Activated CD4-positive, alpha-beta T cell treated with anti-CD3 and anti-CD28 coated beads, Interleukin-2, Interleukin-4, amounts not matched to agents 100 ng/mL and 50 ng/mL, durations not matched to agents 16 hours and 8 hours (primary cell): ENCODE results near the gene MICU1.
"Not testable (repeated sequence)": the region's sequence is repeated elsewhere in the genome, so short reads cannot be mapped to it uniquely, and the experiment has no call there.

ENCODE experiments used
- DNase-seq: peaks from one replicate; pipeline ENCODE4 v3.0.0-alpha.2; 2020; ENCODE audit warnings: low spot score

The MICU1 gene

DNA sequence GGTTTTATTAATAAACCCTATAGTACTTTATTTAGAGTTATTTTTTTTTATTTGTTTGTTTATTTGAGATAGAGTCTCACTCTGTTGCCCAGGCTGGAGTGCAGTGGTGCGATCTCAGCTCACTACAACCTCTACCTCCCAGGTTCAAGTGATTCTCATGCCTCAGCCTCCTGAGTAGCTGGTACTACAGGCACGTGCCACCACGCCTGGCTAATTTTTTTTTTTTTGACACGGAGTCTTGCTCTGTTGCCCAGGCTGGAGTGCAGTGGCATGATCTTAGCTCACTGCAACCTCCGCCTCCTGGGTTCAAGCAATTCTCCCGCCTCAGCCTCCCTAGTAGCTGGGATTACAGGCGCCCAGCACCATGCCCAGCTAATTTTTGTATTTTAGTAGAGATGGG lies 279.8 kb downstream of the MICU1 start:
- DNase-seq: not testable (repeated sequence)

DNA sequence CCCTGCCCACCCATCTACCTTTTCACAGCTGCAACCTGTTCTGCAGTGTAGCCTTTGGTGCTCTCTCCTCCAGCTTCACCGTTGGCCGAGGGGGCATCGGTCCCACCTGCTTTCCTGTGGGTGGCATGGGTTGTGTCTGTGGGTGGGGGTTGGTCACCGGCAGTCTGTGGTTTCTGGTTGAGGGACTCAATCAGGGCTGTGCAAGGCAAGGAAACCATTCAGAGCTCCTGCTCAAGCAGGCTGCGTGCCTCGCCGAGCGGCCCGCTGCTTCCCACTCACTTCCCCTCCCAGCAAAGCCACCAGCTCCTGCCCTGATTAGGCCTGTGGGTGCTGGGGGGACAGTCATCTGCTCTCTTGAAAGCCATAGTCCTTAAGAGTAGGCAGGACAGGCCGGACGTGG lies 280.9 kb downstream of the MICU1 start:
- DNase-seq: no peak

DNA sequence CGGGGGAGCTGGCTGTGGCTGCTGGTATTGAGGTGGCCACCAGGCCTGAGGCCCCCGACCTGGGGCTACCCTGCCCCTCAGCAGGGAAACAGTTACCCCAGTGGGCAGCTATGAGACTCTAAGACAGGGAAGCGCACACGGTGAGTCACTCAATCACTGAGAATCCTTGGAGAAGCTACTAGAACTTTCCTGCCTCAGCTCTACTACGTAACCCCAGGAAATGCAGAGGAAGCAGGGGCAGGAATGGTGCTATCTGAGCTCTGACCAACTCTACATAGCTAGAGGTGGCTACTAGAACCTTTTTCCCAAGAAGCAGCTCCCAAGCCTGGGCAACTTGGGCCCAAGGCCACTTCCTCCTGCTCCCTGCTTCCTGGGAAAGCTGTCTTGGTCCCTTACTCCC lies 283.0 kb downstream of the MICU1 start:
- DNase-seq: no peak

DNA sequence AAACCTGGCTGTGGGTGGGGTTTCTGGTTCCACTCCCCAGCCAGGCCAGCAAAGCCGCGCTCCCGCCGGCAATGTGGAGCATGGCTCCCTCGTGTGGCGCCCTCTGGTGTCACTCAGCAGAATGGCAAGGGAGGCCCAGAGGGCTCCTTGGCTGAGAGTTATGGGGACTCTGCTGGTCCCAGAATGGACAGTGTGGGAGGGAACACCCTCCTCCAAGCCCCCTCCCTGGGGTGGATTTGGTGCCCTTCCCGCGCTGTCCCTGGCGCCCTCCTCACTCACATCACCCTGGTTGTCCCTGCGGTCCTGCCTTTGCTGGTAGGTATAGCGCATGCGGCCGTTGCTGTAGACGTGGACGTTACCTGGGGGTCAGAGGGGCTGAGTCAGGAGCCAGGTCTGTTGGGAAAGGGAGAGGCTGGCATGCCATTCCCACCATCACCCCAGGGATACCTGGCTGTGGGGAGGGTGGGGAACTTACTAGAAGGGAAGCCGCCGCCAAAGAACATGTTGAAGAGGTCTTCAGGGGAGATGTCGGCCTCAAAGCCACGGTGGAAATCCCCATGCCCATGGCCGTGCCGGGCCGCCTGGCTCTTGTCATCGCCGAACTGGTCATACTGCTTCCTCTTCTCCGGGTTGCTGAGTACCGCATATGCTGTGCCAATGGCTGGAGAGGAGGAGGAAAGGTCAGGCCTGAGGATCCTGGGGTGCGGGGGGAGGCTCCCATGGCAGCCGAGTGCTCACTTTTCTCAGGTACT lies 285.2 kb downstream of the MICU1 start:
- peak; percentile 79 for DNase-seq

DNA sequence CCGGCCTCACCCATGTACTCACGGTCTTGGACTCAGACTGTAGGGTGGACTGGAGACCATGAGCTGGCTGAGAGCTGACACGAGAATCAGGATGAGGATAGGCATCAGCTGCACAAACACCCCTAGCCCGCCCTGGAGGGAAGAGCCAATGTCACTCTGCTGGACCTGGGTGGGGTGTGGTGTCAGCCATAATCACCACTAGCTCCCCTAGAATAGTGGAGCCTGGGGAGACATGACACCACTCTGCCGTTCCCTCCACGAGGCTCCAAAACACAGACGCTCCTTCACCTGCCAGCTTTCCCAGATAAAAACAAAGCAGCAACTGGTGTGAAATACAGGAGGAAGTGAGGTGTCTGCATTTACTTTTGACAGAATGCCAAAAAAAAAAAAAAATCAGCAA lies 287.7 kb downstream of the MICU1 start:
- DNase-seq: no peak

DNA sequence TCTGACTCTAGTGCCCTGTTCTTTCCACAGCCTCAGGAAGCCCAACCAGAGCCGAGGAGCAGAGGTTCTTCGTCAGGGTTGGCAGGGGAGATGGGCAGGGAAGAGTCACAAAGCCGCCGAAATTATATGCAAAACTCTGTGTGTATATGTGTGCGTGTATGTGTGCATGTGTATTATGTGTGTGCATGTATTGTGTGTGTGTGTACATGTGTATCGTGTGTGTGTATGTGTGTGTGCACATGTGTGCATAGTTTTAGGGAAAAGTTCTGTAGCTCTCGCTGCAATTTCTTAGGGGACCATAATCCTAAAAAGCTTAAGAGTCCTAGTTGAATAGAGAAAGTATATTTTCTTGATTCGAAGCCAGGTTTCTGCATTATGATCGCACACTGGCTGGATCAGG lies 288.2 kb downstream of the MICU1 start:
- no peak for DNase-seq

DNA sequence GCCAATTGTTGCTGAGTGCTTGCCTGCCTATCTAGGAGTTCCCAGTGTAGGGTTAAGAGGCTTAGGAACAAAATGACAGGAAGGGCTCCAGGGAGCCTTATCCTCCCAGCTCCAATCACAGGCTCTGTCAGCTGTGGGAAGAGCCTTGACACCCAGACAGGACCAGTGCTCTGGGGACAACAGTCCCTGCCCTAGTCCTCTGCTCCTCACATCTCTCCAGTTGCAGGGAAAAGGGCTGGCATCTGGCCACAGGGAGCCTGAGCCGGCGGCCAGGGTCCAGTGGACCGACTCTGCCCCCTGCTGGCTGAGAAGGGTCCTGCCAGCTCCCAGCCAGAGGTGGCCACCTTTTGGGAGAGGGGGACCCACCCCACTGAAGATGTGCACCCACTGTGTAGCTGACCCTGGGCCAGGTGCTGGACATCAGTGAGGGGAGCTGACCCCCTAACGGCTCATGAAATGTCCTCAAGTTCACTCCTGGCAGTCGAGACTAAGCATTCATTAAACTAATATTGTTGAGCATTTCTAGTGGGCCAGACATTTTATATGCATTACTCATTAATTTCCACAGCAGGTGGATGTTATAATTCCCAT lies 288.7 kb downstream of the MICU1 start:
- no peak for DNase-seq

DNA sequence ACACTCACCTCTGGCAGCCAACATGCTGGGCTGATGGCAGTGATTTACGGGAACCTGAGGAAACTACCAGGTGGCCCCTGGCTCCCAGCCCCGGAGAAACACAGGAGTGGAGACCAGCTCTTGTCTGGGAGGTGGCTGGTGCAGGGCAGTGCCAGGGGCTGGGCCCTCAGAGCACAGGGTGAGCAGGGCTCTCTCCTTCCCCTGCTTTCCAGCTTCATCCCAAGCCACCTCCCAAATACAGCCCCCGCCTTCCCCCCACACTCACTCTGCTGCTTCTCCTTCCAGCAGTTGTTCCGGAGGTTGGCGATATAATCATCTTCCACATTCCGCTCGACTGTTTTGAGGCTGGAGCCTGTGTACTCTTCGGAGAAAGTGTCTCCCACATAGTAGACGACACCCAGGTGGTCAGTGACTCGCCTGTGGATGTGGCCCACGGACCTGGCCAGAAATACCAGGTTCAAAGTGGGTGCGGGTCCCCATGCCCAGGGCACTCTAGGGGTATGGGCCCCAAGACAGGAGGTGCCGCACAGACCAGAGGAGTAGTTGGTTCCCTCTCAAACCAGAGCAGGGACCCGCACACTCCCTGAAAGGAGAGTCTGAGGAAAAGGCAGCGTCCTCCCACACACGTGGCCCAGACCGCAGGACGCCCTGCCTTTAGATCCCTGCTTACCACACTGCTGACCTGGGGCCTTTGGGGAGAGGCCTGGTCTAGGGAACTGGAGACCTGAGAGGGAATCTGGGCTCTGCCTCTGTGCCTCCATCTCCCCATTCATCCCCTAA lies 289.4 kb downstream of the MICU1 start:
- no peak for DNase-seq

DNA sequence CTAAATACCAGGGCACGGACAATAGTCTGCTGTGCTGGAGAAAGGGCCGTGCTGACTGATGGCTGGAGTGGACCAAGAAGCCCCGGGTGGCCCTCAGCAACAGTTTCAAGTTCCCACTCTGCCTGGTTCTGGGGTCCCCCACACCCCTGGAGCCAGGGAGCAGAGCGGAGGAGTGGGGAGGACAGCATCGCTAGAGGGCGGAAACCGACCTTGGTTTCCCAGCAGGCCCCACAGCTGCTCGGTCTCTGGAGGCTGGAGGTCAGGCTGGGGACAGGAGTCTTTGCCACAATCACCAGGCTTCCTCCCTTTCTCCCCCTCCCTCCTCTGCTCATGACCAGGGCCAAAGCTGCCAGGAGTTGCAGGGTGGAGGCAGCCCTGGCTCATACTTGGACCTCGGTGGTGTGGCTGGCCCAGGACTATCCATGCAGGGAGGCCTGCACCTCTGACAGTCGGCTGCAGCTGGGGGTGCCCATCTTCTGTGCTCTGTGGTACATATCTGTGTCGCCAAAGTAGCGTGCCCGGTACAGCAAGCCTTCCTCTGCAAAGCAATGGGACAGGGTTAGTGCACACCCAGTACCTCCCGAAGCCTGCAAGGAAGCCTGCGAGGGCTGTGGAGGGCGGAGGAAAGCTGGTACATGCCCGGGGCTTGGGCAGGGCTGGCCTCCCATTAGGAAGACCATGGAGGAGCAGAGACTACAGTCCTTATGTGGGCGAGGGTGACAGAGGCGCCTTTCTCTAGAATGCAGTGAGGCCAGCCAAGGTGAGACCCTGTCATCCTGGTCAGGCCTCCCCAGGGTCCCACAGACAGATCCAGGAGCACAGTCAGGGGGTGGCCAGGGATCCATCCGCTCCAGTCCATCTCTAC lies 290.3 kb downstream of the MICU1 start:
- DNase-seq: no peak

DNA sequence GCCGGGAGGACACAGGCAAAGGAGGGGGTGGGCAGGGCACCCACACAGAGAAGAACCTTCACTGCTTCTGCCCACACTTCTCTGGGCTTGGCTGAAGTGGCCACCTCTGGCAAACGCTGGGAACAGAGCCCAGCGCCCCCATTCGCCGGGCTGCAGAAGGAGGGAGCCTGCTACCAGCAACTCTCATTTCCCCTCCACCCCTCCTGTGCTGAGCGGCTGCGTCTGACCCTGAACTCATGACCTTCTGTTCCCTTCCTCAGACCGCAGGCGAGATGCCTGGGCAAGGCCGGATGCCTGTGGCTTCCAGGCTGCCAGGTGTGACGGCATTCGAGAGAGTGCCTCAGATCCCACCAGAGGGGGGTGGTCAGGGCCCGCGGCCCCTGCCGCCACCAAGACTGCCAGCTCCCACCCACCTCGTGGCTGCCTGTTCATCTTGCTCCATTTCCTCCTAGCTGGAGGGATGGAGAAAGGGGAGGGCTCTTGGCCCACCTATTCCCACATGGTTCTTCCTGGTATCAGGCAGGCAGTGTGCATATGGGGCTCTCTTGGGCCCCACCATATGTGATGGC lies 291.0 kb downstream of the MICU1 start:
- peak; percentile 91 for DNase-seq

DNA sequence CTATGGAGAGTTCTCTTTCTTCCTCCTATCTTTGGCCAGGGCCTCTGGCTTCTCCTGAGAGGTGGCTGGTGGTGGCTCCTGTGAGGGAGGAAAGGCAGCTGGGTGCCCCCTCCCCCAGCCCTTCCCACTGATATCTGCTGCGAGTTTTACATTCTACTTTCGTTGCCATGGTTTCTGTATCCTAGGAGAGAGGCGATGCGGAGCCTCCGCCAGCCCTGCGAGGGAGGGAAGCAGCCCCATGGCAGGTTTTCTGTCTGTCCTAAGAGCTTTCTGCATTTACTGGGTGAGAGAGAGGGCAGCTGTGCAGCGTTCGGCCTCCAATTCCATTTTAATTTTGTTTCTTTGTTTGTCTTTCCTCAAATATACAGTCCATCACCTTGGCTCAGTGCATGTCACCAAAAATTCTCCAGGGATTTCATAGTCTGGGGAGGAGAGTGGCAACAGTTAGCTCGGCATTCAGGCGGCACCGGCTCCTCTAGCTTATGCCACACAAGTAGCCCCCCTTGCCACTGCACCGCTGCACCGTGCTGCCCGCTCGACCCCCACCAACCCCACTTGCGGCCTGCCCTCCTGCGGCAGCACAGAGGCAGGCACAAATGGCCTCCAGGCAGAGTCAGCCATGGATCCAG lies 291.6 kb downstream of the MICU1 start:
- no peak for DNase-seq

DNA sequence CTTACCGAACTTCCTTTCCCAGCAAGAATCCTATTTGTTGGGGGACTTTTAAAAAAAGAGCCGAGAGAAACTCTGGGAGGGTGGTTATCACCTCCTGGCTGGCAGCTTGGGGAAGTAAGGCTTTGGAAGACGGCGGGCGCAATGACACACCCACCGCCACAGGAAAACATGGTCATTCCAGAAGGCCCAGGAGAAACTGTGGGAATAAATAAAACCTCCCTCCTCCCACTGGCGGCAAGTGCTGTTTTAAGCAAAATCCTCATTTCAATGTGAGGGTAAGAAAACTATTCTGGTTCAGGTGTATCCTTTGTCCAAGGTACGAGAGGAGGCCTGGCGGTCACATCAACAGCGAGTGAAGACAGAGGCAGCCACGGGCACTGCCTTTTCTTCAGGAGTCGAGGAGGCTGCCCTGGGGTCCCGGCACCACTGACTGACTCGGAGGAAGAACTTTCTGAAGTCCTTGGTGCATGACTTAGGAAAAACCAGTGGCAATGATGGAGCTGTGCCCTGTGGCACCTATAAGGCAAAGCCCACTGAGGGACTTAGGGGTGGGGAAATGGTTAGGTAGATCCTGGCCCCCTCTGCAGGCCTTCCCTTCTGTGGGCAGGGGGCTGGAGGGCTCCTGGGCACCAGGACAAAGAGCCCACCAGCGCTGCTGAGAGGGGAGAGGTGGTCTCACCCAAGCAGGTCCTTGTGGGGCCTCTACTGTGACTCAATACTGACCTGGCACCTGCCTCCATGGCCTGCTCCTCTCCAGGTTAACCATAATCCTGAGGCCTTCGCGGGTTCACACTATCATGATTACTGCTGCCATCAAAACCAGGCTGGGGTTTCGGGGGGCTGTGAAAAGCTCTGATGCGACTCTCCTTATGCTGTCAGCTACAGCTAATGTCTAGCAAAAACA lies 292.5 kb downstream of the MICU1 start:
- DNase-seq: no peak

DNA sequence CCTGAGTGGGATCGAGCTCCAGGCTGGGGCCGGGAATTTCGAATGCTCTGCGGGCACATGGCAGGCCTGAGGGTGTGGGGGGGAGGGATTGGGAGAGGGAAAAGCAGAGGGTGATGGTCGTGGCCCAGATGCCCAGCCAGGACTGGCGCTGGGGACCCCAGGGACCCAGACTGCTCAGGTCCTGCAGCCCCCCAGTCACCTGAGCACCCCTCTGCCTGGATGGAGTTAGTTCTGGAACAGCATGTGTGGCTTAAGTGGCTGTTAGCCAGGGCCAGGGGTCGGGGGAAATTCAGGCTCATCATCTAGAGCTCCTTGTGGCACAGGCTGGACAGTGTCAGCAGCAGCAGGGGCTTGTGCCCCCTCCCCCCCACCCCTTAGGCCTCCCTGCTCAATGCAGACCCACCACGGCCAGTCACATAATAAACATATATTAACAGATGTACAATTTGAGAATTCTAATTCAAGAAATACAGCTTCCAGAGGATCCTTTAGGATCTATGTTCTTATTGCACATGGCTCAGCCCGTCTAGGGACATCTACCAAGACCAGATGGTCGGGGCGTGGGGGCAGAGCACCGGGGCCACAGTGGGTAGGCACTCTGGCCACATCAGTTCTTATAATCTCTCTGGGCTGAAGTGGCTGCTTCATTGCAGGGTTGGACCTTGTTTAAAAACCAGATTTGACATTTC lies 293.3 kb downstream of the MICU1 start:
- DNase-seq: no peak

DNA sequence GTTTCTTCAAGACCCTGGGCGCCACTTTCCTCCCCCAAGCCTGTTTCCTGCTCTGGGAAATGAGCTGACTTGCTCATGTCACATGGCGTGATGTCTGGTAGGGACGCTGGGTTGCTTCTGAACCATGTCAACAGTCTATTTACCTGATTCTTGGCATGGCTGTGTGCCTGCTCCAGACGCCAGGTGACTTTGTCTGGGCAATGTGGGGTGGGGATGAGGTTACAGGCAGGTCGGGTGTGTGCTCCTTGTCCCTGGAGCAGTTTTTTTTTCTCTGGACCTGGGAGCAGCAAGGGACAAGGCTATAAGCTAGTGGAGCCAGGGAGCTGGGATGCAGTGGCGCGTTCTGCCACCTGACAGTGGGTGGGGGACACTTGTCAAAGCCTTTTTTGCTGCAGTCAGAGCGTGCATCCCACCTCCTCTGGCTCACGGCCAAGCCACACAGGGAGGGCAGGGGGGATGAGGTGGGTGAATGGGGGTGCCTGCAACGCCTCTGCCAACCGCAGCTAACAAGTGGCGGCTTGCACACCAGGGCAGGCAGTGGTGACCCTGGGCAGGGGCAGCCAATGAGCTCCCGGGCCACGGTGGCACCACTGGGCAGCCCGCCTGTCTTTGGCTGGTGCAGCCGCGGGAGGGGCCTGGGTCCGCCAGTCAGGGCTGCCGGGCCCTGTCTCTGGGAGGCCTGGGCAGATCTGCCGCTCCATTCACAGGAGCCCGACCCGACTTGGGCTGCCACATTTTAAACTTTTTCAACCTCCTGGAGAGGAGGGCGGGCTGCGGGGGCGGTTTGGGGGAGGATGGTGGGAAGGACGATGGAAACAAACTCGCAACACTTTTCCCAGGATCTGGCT lies 294.1 kb downstream of the MICU1 start:
- peak; percentile 95 for DNase-seq

DNA sequence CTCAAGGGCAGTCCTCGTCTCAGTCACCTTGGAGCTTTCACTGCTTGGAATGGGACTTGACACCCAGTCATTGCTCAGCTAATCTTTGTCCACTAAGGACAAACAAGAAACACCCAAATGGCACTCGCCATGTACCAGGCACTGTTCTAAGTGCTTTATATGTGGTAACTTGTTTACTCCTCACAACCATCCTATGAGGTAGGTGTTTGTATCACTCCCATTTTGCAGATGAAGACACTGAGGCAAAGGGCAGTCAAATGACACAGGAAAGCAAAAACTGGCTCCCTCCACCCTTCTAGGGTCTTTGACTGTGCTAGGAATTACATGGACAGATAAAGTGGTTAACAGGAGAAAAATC lies 295.8 kb downstream of the MICU1 start:
- no peak for DNase-seq

DNA sequence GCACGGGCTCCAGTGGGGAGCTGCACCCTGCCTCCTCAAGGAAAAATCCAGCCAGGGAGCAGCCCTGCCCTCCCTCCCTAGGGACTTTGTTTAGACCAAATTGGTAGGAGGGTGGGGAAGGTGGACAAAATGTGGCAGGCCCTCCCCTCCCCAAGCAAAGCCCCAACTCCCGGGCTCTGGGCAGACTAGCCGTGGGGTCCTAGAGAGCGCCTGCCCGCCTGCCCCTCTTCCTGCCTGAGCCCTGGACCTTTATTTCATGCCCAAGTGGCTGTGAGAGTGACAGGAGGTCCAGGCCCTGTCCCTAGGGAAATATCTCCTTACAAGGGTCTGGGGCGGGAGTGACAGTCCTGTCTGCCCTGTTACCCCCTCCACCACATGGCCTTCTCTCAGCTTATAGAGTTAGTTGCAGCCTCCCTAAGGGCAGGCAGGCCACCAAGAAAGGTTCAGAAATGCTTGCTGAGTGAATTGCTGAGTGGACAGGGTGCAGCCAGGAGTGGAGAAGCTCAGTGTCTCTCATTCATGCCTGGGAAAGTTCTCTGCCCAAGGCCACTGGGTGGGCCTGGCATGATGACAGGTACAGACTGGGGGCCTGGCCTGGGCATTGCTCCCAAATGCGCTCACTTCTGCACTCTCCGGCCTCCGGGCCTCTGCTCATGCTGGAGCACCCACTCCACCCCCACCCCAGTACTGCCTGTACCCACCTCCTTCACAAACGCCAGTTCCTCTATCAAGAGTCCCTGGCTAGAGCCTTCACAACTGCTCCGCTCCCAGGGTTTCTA lies 296.4 kb downstream of the MICU1 start:
- no peak for DNase-seq

DNA sequence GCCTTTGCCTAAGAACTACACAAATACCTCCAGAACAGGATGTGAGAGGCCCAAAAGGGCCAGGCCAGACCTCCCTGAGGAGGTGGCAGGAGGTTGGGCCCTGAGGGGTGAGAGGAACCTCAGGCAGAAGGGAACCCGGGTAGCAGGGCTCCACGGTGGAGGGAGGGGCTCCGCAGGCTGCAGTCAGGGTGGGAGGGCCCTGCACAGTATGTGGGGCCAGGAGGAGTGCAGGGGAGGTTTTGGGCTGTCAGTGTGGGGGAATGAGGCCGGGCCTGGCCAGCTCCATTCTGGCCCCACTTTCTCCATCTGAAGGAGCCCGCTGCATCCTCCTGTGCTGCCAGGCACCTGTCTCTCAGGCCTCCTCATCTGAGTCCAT lies 297.1 kb downstream of the MICU1 start:
- no peak for DNase-seq
